HEK293T (cell line): ENCODE measurements around the gene IFI44L.

Source experiments
- ARNT ChIP-seq: fragments of 450-650 bp; IDR thresholded peaks from 2 replicates; pipeline ENCODE4 v1.6.1; 2017; ENCODE audit warnings: mild to moderate bottlenecking
- CTBP1 ChIP-seq: fragments of 450-650 bp; IDR thresholded peaks from 2 replicates; pipeline ENCODE4 v1.6.1; 2016; ENCODE audit warnings: borderline replicate concordance
- ELF4 ChIP-seq: fragments of 450-650 bp; IDR thresholded peaks from 2 replicates; pipeline ENCODE4 v1.6.1; 2017; ENCODE audit warnings: antibody characterized with exemption
- SP1 ChIP-seq: fragments of 450-650 bp; IDR thresholded peaks from 2 replicates; pipeline ENCODE4 v1.6.1; 2017

DNA sequence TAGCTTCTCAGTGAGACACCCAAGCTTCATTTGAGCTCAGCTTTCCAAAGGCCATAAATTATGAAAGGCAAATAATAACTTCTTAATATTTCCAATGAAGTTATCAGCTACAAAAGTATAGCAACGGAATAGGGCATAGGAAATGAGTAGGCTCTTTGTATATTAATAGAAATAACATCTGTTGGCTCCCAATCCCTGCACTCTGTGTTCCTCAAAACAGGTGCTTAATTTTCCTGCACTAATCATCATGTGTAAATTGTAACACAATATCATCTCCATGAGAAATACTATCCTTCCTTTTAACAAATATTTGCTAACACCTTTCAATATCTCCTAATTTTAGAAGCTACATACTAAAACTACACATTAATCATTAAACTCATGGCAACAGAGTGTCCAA, 19.2 kb upstream of the IFI44L start:
- TF ChIP-seq ELF4 (no peak), SP1 (no peak), ARNT (no peak), CTBP1 (no peak)
